Sigmoid colon (tissue), 4 donors: ENCODE results near the gene TNXB.

Source experiments
- CTCF ChIP-seq, 4 experiments: fragments of 450-650 bp in 3 of 4; fragments of 200-600 bp in 1 of 4; IDR thresholded peaks; one replicate each; pipeline ENCODE4 v1.5.1; 2016 to 2019; ENCODE audit warnings: antibody characterized with exemption in 4 of 4, mild to moderate bottlenecking in 3 of 4, moderate library complexity in 2 of 4
- EP300 ChIP-seq, 4 donors: sonication (generic); formaldehyde crosslinking; IDR thresholded peaks; one replicate each; pipeline ENCODE4 v1.6.1; 2017; ENCODE audit warnings: antibody characterized with exemption in 4 of 4

DNA sequence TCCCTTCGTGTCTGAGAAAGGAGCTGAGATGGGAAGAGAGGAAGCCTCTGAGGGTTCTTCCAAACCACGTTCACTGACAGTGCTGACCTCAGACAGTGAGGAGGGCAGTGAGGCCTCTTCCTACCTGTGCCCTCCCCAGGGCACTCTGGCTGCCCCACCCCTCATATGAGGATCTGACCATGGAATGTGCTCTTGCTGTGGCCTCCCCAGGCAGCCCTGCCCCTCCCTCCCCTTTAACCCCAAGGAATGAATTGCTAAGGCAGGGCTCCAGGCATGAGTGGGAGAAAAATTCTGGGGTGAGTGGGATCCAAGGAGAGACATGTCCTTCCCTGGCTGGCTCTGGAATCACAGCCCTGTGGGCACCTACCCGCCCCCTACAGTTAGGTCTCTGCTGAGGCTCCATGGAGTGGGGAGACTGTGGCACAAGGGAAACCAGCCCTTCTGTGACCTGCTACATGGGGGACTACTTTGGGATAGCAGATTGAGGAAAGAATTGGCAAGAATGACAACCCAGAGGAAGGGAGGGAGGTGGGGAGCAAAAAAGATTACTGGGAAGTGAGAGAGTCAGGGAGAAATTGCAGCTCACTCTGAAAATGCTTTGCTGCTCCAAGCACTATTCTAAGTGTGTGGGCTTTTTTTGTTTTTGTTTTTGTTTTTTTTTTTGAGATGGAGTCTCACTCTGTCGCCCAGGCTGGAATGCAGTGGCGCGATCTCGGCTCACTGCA lies 29.4 kb downstream of the TNXB start:
- TF ChIP-seq EP300 (IDR thresholded peaks at IDR 0.05) = no peak
- no peak for TF ChIP-seq CTCF (IDR thresholded peaks at IDR 0.05)
